ENCODE results near the gene SPEF1. TPM values are rescaled to one million over a fixed set of nuclear protein-coding genes. Genes with fewer than 3 reads are reported as not detected.
A peak's percentile ranks its signal among the peaks of the same experiment; 100 is the strongest.

The SPEF1 gene
- total and polyA plus RNA-seq, 2 experiments from 2014 or later, result 1.2 to 1.6 TPM

DNA sequence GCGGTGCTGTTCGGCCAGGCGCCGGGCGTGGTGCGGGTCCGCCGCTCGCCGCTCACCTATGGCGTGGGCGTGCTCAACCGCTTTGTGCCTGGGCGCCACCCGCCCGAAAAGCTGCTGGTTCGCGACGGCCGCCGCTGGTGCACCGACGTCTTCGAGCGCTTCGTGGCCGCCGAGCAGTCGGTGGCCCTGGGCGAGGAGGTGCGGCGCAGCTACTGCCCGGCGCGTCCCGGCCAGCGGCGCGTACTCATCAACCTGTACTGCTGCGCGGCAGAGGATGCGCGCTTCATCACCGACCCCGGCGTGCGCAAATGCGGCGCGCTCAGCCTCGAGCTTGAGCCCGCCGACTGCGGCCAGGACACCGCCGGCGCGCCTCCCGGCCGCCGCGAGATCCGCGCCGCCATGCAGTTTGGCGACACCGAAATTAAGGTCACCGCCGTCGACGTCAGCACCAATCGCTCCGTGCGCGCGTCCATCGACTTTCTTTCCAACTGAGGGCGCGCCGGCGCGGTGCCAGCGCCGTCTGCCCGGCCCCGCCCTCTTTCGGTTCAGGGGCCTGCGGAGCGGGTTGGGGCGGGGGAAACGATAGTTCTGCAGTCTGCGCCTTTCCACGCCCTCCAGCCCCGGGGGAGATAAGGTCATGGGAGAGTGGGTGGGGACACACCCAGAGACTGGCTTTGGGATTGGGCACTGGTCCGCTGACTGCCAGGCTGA is 29.4 kb downstream of the SPEF1 start:
- Histone ChIP-seq H3K27me3 (peaks cover 53% of the 10 kb centered on the region), H3K36me3 (no peaks in the 10 kb centered on the region), H3K27ac (no peak overlapping the region), H3K4me3 (peak overlapping the region; percentile 24), H3K9me3 (ENCODE audit: low read depth) (no peaks in the 10 kb centered on the region), H3K4me1 (ENCODE audit: low read depth) (no peaks in the 10 kb centered on the region)
- TF ChIP-seq, protein P1, sequence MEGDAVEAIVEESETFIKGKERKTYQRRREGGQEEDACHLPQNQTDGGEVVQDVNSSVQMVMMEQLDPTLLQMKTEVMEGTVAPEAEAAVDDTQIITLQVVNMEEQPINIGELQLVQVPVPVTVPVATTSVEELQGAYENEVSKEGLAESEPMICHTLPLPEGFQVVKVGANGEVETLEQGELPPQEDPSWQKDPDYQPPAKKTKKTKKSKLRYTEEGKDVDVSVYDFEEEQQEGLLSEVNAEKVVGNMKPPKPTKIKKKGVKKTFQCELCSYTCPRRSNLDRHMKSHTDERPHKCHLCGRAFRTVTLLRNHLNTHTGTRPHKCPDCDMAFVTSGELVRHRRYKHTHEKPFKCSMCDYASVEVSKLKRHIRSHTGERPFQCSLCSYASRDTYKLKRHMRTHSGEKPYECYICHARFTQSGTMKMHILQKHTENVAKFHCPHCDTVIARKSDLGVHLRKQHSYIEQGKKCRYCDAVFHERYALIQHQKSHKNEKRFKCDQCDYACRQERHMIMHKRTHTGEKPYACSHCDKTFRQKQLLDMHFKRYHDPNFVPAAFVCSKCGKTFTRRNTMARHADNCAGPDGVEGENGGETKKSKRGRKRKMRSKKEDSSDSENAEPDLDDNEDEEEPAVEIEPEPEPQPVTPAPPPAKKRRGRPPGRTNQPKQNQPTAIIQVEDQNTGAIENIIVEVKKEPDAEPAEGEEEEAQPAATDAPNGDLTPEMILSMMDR (IDR thresholded peaks at IDR 0.05; ENCODE audit: low read depth, low read length), result no peak
- DNase-seq (ENCODE audit: low read depth in 1 of 2, low spot score in 1 of 2), result peak in 1 of 2 donors; percentile 58

- TF ChIP-seq, protein P1 (IDR thresholded peaks at IDR 0.05; ENCODE audit: low read depth, low read length), result no peak
- DNase-seq (ENCODE audit: low read depth in 1 of 2, low spot score in 1 of 2), result no peak
- H3K27me3 ChIP-seq, result peaks cover 53% of the 10 kb centered on the region
- peak overlapping the region; percentile 24 for H3K4me3 ChIP-seq
- H3K36me3 ChIP-seq, result no peaks in the 10 kb centered on the region
- H3K27ac ChIP-seq, result no peak overlapping the region
- H3K9me3 ChIP-seq (ENCODE audit: low read depth), result no peaks in the 10 kb centered on the region
- H3K4me1 ChIP-seq (ENCODE audit: low read depth), result no peaks in the 10 kb centered on the region
These were observed 30.0 kb downstream of the SPEF1 start for GRCh38 chr20:3751305-3751674.

- peak overlapping the region; percentile 15 for H3K4me3 ChIP-seq
These were observed 31.3 kb downstream of the SPEF1 start for GRCh38 chr20:3749689-3750531.

GRCh38 chr20:3749087-3749688 is 32.1 kb downstream of the SPEF1 start:
- no peaks in the 10 kb centered on the region for H3K4me1 ChIP-seq (ENCODE audit: low read depth)
- no peaks in the 10 kb centered on the region for H3K36me3 ChIP-seq
- H3K27ac ChIP-seq, result no peak overlapping the region
- no peak for DNase-seq (ENCODE audit: low read depth in 1 of 2, low spot score in 1 of 2)
- no peaks in the 10 kb centered on the region for H3K9me3 ChIP-seq (ENCODE audit: low read depth)
- peak overlapping the region; percentile 15 for H3K4me3 ChIP-seq
- peaks cover 71% of the 10 kb centered on the region for H3K27me3 ChIP-seq
- TF ChIP-seq, protein P1 (IDR thresholded peaks at IDR 0.05; ENCODE audit: low read depth, low read length), result no peak

More at GRCh38 chr20:3749689-3750531, 31.3 kb downstream of the SPEF1 start:
- Histone ChIP-seq H3K9me3 (ENCODE audit: low read depth) (no peaks in the 10 kb centered on the region), H3K27me3 (peaks cover 65% of the 10 kb centered on the region), H3K36me3 (no peaks in the 10 kb centered on the region), H3K27ac (no peak overlapping the region), H3K4me1 (ENCODE audit: low read depth) (no peaks in the 10 kb centered on the region)
- TF ChIP-seq, protein P1 (IDR thresholded peaks at IDR 0.05; ENCODE audit: low read depth, low read length), result peak; percentile 53
- peak in 1 of 2 donors; percentile 63 for DNase-seq (ENCODE audit: low read depth in 1 of 2, low spot score in 1 of 2)

- H3K36me3 ChIP-seq, result no peaks in the 10 kb centered on the region
- H3K9me3 ChIP-seq (ENCODE audit: low read depth), result no peaks in the 10 kb centered on the region
- H3K27me3 ChIP-seq, result peaks cover 72% of the 10 kb centered on the region
- H3K27ac ChIP-seq, result no peak overlapping the region
- TF ChIP-seq, protein P1 (IDR thresholded peaks at IDR 0.05; ENCODE audit: low read depth, low read length), result no peak
- no peak overlapping the region for H3K4me3 ChIP-seq
- H3K4me1 ChIP-seq (ENCODE audit: low read depth), result no peaks in the 10 kb centered on the region
- DNase-seq (ENCODE audit: low read depth in 1 of 2, low spot score in 1 of 2), result no peak
These were observed 33.2 kb downstream of the SPEF1 start for GRCh38 chr20:3748073-3748472.
